GM19463 (cell line): ENCODE measurements around the gene PSMD1.
A peak's percentile ranks its signal among the peaks of the same experiment; 100 is the strongest.
"Not testable (repeated sequence)": the region's sequence is repeated elsewhere in the genome, so short reads cannot be mapped to it uniquely, and the experiment has no call there.

Source experiments
- ATAC-seq: cut with Tn5 transposase; IDR thresholded peaks from one replicate; pipeline ENCODE4 v1.9.1; 2021; ENCODE audit warnings: mild to moderate bottlenecking, moderate library complexity; ENCODE audit not compliant: unreplicated experiment

PSMD1 gene

GRCh38 chr2:231181860-231182512, 125.3 kb downstream of the PSMD1 start:
- peak; percentile 75 for ATAC-seq

DNA sequence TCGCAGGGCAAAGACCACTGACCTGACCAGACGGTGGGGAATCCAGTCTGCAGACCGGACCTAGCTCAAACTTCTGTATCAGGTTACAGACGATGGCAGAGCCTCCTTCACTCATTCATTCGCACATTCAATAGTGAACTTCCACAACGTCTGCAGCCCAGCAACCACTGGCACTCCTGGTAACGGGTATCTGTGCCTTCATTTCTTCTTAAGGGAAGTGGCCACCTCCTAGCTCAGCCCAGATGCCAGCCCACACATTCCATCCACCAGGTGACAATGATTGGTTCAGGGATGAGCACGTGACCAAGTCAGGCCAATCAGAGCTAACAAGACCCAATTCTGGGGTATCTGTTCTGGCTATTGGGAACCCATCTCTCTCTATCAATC, 125.8 kb downstream of the PSMD1 start:
- ATAC-seq: no peak

DNA sequence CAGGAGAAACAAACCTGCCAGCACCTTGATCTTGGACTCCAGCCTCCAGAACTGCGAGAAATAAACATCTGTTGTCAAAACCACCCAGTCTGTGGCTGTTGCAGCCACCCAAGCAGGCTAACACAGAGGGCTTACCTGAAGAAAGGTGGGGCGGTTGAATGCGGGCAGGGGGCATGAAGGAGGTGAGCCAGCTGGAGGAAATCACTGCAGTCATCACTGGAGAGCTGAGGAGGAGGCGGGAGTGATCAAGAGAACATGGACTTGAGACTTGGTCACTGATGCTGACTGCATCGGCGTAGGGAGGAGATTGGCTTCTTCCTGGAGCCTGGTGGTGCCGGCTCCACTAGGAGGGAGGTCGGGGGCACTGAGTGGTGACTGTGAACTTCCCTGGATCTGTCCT, 127.2 kb downstream of the PSMD1 start:
- ATAC-seq: no peak

DNA sequence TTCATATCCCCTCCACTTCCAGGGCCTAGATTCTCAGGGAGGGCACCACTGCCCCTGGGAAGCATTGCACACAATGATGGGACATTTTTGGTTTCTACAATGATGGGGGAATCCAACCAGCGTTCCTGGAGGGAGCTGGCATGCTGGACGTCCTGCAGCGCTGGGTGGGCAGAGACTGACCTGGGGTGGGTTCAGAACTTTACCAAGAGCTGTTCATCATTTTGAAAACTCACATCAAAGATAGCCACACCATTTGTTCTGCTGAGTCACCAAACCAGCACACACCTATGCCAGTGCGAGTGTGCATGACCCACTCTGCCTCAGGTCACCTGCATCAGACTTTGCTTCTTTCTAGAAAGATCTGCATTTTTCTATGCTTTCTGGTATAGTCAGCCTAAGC, 127.7 kb downstream of the PSMD1 start:
- ATAC-seq: no peak

GRCh38 chr2:231185050-231185725, 128.5 kb downstream of the PSMD1 start:
- ATAC-seq: no peak

- ATAC-seq: no peak
Observed at GRCh38 chr2:231185886-231186285, 129.2 kb downstream of the PSMD1 start.

- ATAC-seq: no peak
Observed at GRCh38 chr2:231186325-231186724, 129.7 kb downstream of the PSMD1 start.

DNA sequence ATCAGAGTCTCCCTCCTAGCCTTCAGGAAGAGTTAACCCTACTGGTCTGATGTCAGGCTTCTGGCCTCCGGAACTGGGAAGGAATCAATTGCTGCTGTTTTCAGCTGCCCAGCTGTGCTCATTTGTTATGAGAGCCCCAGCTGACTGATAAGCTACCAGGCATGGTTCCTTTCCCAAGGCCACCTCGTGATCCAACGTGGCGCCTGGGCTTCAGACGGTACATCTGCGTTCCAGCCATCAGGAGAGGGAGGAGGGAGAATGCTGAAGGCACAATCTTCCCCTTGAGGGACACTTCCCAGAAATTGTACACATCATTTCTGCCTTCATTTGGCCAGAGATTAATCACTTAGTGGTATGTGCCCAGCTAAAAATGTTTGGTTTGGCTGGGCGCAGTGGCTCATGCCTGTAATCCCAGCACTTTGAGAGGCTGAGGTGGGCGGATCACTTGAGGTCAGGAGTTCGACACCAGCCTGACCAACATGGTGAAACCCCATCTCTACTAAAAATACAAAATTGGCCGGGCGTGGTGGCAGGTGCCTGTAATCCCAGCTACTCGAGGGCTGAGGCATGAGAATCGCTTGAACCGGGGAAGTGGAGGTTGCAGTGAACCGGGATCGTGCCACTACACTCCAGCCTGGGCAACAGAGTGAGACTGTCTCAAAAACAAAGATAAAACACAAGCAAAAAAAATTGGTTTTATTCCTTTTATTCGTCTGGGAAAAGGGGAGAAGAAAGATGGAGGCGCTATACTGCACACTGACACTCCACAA, 131.3 kb downstream of the PSMD1 start:
- no peak for ATAC-seq

DNA sequence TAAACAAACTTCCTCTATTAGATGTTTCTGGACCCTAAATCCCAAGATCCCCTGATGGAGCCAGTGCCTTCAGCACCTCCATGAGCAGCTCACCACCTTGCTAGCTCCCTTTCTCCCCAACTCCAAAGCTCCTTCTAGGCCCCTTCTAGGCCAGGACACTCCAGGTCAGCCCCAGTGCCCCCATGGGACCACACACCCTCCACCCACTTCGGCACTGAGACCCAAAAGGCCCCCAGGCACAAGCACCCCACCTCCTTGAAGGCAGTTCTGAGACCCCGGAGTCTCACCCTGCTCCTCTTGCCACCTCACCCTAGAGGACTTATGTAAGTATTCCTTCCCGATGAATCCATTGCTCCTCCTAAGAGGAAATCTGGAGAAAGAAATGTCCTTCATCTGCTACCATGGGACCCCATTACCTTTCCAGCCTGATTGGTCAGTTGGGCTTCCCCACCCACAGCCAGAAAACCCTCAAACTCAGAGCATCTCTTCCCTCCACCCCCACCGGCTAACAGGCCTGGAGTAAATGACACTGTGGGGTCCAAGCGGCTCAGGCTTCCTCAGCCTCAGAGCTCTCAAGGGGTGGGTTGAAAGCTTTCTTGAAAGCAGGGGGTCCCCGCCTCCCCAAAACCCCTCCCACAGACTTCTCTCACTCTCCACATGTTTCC, 132.0 kb downstream of the PSMD1 start:
- no peak for ATAC-seq

GRCh38 chr2:231189171-231189530, 132.5 kb downstream of the PSMD1 start:
- ATAC-seq: no peak

GRCh38 chr2:231189571-231190495, 133.2 kb downstream of the PSMD1 start:
- no peak for ATAC-seq

GRCh38 chr2:231190531-231191197, 134.0 kb downstream of the PSMD1 start:
- no peak for ATAC-seq

DNA sequence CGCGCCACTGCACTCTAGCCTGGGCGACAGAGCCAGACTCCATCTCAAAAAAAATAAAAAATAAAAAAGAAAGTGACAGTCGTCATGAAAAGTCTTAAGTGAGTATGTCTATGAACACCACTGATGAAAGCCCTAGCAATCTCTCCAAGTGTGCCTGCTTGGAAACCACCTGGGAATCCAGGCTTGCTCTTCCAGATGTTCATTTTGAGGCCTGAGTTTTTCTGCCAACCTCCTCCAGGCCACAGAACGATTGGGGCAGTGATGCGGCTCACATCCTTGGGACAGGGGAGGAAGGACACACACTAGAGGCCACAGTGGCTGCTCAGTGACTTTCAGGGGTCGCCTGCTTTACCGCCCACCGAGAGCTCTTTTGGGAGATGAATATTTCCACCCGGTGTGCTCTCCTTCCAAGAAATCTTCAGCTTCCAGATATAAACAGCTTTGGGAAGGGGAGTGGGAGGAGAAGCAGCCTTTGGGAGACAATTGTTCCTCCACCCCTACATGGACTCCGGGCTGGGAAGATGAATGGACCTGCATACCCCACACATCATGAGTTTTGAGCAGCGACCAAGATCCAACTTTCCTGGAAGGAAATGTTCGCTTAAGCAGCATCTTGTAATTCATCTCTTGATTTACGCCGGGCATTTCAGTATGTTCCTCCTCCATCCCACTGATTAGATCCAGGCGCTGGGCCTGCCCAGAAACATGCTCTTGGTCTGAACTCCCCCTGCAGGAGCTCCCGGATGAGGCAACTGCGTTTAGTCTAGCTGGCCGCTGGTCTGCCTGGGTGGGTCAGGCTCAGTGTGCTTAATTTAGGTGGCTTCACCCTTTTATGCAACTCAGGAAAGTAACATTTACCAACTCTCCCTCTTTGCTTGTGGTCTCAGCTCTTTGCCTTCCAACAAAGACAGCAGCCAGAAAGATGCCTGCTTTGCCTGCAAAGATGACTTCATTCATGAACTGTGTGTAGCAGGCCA, 135.5 kb downstream of the PSMD1 start:
- ATAC-seq: no peak

DNA sequence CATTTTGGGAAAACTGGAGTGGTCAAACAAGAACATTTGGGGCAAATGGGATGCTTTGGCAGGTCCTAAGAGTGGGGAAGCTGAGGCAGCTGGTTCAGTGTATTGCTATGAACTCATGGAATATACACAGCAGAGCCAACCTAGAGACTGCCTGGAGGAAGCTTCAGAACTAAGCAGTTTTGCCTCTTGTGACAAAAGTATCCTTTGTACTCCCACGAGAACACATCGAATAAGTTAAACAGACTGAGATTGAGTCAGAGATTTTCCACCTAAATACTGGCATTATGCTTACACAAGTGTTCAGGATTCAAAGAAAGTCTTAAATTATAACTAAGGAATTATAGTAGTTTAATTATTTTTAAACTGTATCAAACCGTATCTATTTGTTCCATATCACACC, 136.5 kb downstream of the PSMD1 start:
- ATAC-seq: no peak

- ATAC-seq: no peak
Observed at GRCh38 chr2:231196592-231196991, 139.9 kb downstream of the PSMD1 start.

DNA sequence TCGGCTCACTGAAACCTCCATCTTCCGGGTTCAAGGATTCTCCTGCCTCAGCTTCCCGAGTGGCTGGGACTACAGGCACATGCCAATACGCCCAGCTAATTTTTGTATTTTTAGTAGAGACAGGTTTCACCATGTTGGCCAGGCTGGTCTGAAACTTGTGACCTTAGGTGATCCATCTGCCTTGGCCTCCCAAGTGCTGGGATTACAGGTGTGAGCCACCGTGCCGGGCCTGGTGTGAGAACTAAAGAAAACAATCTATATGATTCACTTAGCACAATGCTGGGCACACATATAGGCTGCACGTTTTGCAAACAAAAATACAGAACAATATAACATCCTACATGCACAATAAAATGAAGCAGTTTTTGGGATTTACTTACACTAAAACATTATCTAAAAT, 140.5 kb downstream of the PSMD1 start:
- ATAC-seq: not testable (repeated sequence)

- no peak for ATAC-seq
Observed at GRCh38 chr2:231197706-231198290, 141.1 kb downstream of the PSMD1 start.
